SK-N-SH (cell line): ENCODE data around the gene PLEKHA6.

Experiments used
- FOXJ3 ChIP-seq: sonication (generic); formaldehyde crosslinking; IDR thresholded peaks from 2 replicates; pipeline ENCODE4 v1.5.1; 2020; ENCODE audit warnings: mild to moderate bottlenecking, missing genetic modification reagents
- MEF2A ChIP-seq: IDR thresholded peaks from 2 replicates; pipeline ENCODE4 v1.4.0; 2012; ENCODE audit warnings: low read depth, borderline replicate concordance
- NRF1 ChIP-seq: IDR thresholded peaks from 2 replicates; pipeline ENCODE4 v1.6.1; 2012; ENCODE audit warnings: low read depth, mild to moderate bottlenecking, low read length
- RCOR1 ChIP-seq: fragments of 150-350 bp; IDR thresholded peaks from 2 replicates; pipeline ENCODE4 v1.6.1; 2017; ENCODE audit warnings: antibody characterized with exemption, low read length
- RXRA ChIP-seq: IDR thresholded peaks from 2 replicates; pipeline ENCODE4 v1.4.0; 2012; ENCODE audit warnings: low read depth, mild to moderate bottlenecking, borderline replicate concordance
- SMC3 ChIP-seq: IDR thresholded peaks from 2 replicates; pipeline ENCODE4 v1.6.1; 2012; ENCODE audit warnings: low read depth, low read length, improper control_type of control experiment
- TF ChIP-seq, protein P1 (sequence below): fragments of 150-350 bp; IDR thresholded peaks from 2 replicates; pipeline ENCODE4 v1.6.1; 2017; ENCODE audit warnings: antibody characterized with exemption, low read length, low read depth, borderline replicate concordance
- TF ChIP-seq, protein P2 (sequence below): fragments of 200-600 bp; sonication (generic); IDR thresholded peaks from 2 replicates; pipeline ENCODE4 v1.6.1; 2017; ENCODE audit warnings: antibody characterized with exemption, mild to moderate bottlenecking, moderate library complexity
- TF ChIP-seq, protein P3 (sequence below): IDR thresholded peaks from 2 replicates; pipeline ENCODE4 v1.4.0; 2012; ENCODE audit warnings: low read depth, borderline replicate concordance
- TF ChIP-seq, protein P4 (sequence below): IDR thresholded peaks from 2 replicates; pipeline ENCODE4 v1.6.1; 2012; ENCODE audit warnings: mild to moderate bottlenecking, low read depth, low read length, moderate library complexity

DNA sequence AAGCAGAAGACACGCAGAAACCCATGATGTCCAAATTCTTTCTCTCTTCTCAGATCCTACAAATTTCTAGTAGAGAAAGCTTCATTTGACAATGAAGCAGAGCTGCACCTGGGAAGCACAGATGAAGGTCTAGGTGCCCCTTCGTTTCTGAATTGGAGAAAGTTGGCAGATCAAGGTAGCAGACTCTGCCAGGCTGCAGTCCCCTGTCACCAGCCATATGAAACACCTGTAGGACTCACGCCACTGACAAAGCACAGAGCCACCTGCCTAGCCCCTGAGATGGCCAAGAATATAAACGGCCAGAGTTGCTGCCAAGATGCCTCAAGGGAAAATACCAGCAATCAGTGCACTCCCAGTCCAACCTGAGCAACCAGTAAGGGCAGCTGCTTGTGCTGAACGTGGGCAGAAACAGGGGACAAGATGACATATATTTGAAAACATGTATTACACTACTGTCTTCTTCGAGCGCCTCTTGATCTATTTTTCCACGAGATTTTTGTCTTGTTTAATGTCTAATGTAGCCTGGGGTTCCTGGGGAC, 20.6 kb upstream of the PLEKHA6 start:
- TF ChIP-seq FOXJ3 (CRISPR knock-in tag) (no peak), SMC3 (no peak), RXRA (no peak), MEF2A (no peak), NRF1 (no peak), RCOR1 (no peak)
- TF ChIP-seq, protein P1, sequence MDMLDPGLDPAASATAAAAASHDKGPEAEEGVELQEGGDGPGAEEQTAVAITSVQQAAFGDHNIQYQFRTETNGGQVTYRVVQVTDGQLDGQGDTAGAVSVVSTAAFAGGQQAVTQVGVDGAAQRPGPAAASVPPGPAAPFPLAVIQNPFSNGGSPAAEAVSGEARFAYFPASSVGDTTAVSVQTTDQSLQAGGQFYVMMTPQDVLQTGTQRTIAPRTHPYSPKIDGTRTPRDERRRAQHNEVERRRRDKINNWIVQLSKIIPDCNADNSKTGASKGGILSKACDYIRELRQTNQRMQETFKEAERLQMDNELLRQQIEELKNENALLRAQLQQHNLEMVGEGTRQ = no peak
- TF ChIP-seq, protein P2, sequence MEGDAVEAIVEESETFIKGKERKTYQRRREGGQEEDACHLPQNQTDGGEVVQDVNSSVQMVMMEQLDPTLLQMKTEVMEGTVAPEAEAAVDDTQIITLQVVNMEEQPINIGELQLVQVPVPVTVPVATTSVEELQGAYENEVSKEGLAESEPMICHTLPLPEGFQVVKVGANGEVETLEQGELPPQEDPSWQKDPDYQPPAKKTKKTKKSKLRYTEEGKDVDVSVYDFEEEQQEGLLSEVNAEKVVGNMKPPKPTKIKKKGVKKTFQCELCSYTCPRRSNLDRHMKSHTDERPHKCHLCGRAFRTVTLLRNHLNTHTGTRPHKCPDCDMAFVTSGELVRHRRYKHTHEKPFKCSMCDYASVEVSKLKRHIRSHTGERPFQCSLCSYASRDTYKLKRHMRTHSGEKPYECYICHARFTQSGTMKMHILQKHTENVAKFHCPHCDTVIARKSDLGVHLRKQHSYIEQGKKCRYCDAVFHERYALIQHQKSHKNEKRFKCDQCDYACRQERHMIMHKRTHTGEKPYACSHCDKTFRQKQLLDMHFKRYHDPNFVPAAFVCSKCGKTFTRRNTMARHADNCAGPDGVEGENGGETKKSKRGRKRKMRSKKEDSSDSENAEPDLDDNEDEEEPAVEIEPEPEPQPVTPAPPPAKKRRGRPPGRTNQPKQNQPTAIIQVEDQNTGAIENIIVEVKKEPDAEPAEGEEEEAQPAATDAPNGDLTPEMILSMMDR = no peak
- TF ChIP-seq, protein P3, sequence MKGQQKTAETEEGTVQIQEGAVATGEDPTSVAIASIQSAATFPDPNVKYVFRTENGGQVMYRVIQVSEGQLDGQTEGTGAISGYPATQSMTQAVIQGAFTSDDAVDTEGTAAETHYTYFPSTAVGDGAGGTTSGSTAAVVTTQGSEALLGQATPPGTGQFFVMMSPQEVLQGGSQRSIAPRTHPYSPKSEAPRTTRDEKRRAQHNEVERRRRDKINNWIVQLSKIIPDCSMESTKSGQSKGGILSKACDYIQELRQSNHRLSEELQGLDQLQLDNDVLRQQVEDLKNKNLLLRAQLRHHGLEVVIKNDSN = no peak
- TF ChIP-seq, protein P4, sequence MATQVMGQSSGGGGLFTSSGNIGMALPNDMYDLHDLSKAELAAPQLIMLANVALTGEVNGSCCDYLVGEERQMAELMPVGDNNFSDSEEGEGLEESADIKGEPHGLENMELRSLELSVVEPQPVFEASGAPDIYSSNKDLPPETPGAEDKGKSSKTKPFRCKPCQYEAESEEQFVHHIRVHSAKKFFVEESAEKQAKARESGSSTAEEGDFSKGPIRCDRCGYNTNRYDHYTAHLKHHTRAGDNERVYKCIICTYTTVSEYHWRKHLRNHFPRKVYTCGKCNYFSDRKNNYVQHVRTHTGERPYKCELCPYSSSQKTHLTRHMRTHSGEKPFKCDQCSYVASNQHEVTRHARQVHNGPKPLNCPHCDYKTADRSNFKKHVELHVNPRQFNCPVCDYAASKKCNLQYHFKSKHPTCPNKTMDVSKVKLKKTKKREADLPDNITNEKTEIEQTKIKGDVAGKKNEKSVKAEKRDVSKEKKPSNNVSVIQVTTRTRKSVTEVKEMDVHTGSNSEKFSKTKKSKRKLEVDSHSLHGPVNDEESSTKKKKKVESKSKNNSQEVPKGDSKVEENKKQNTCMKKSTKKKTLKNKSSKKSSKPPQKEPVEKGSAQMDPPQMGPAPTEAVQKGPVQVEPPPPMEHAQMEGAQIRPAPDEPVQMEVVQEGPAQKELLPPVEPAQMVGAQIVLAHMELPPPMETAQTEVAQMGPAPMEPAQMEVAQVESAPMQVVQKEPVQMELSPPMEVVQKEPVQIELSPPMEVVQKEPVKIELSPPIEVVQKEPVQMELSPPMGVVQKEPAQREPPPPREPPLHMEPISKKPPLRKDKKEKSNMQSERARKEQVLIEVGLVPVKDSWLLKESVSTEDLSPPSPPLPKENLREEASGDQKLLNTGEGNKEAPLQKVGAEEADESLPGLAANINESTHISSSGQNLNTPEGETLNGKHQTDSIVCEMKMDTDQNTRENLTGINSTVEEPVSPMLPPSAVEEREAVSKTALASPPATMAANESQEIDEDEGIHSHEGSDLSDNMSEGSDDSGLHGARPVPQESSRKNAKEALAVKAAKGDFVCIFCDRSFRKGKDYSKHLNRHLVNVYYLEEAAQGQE = no peak
